ENCODE results near the gene CHST7.

Gene CHST7

DNA sequence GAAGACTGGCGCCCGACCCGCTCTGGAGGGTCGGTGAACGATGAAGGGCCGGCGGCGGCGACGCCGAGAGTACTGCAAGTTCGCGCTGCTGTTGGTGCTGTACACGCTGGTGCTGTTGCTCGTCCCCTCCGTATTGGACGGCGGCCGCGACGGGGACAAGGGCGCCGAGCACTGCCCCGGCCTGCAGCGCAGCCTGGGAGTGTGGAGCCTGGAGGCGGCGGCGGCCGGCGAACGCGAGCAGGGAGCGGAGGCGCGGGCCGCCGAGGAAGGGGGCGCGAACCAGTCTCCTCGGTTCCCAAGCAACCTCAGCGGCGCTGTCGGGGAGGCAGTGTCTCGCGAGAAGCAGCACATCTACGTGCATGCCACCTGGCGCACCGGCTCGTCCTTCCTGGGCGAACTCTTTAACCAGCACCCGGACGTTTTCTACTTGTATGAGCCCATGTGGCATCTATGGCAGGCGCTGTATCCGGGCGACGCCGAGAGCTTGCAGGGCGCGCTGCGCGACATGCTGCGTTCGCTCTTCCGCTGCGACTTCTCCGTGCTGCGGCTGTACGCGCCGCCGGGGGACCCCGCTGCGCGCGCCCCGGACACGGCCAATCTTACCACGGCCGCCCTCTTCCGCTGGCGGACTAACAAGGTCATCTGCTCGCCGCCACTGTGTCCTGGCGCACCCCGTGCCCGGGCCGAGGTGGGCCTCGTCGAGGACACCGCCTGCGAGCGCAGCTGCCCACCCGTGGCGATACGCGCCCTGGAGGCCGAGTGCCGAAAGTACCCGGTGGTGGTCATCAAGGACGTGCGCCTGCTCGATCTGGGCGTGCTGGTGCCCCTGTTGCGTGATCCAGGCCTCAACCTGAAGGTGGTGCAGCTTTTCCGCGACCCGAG lies 568 bp downstream of the CHST7 start:
- no peak for DNase-seq

DNA sequence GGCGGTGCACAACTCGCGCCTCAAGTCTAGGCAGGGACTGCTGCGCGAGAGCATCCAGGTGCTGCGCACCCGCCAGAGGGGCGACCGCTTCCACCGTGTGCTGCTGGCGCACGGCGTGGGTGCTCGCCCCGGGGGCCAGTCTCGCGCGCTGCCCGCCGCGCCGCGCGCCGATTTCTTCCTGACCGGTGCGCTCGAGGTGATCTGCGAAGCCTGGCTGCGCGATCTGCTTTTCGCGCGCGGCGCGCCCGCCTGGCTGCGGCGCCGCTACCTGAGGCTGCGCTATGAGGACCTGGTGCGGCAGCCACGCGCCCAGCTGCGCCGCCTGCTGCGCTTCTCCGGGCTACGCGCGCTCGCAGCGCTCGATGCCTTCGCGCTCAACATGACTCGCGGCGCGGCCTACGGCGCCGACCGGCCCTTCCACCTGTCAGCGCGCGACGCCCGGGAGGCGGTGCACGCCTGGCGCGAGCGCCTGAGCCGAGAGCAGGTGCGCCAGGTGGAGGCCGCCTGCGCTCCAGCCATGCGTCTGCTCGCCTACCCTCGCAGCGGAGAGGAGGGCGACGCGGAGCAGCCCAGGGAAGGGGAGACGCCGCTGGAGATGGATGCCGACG lies 1.3 kb downstream of the CHST7 start:
- DNase-seq, result no peak

DNA sequence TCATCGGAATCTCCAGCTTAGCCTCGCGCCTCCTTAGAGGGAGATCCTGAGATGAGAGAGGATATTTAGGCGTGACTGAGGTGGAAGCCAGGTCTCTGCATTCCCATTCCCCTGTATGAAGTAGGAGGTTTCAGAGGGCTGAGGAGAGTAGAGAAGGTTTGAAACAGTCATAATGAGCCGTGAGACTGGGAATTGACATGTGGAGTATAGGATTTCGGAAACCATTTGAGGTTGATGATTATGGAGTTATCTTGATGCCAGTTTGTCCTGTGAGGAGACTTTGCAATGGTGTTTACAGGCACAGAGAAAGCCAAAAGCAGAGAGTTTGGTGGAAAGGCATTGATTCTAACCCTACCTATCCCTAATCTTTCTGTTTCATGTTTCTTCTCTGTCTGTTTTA lies 2.0 kb downstream of the CHST7 start:
- DNase-seq, result no peak

GRCh38 chrX:46575991-46576392 lies 2.4 kb downstream of the CHST7 start:
- DNase-seq, result no peak

DNA sequence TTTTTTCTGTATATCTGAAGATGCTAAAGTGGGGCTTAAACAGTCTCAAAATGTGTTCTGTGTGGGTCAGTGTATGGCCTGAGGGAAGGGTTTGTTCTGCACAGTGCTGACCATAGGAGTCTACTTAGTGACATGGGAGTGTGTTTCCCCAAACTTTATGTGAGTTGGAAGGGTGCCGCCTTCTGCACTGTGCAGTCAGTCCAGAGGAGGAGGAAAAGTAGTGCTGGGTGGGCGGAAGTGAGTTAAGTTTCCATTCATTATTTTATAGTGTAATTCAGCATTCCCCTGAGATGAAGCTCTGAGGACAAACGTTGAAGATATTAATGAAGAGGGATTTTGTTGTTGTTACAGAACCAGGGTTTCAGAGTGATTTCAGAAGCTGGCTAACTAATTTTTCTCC lies 2.9 kb downstream of the CHST7 start:
- no peak for DNase-seq

DNA sequence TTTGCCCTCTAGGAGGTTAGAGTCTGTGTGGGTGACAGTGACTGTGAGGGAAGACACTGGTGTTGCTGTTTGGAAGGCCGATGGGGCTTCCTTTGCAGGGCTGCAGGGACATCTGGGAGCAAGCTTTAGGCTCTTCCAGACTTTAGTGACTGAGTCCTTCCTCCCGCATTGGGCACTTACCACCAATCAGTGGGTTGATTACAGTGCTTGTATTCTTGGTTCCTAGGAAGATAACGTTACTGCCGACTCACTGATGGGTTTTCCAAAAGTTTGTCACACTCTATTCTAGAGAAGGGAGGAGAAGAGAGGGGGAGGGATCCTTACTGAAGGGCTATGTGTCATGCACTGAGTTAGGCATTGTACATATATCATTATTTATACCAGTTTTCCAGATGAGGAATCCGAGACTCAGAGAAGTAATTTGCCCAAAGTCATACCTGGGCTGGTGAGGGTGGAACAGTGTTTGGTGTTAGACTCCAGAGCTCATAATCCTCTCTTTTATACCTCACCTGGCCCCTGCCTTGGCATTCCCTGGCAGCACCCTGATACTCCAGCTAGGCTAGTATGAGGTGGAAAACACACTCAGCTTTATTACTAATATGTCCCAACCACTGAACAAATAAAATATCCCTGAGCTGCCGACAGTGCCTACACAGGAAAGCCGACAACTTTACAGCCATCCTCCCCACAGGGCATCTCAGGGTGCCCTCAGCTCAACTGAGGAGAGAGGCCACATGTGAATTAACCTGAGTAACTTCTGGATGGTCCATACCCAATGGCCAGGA lies 3.8 kb downstream of the CHST7 start:
- no peak for DNase-seq

GRCh38 chrX:46579250-46579649 lies 5.7 kb downstream of the CHST7 start:
- no peak for DNase-seq

- no peak for DNase-seq
These were observed 7.0 kb downstream of the CHST7 start for GRCh38 chrX:46580613-46581012.

- no peak for DNase-seq
These were observed 8.8 kb downstream of the CHST7 start for GRCh38 chrX:46582325-46582724.

- DNase-seq, result no peak
These were observed 9.4 kb downstream of the CHST7 start for GRCh38 chrX:46582966-46583365.

DNA sequence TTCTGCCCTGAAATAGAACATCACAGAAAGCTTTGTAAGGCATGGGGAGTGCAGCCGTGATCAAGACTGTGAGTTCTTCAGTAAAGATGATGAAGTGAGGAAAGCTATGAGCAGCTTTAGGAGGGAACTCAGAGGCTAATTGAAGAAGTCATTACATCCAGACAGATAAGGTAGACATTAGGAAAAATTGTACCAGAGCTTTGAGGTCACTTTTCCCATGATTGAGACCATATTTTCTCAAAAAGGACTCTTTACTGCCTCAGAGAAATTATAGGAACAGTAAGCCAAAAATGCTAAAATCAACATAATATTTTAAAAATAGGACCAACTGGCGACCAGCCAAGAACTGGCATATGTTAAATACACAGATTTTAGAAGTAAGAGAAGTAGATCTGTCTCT lies 11.2 kb downstream of the CHST7 start:
- no peak for DNase-seq

GRCh38 chrX:46587158-46587557 lies 13.6 kb downstream of the CHST7 start:
- no peak for DNase-seq

GRCh38 chrX:46587753-46588171 lies 14.2 kb downstream of the CHST7 start:
- no peak for DNase-seq

- no peak for DNase-seq
These were observed 14.7 kb downstream of the CHST7 start for GRCh38 chrX:46588263-46588662.

DNA sequence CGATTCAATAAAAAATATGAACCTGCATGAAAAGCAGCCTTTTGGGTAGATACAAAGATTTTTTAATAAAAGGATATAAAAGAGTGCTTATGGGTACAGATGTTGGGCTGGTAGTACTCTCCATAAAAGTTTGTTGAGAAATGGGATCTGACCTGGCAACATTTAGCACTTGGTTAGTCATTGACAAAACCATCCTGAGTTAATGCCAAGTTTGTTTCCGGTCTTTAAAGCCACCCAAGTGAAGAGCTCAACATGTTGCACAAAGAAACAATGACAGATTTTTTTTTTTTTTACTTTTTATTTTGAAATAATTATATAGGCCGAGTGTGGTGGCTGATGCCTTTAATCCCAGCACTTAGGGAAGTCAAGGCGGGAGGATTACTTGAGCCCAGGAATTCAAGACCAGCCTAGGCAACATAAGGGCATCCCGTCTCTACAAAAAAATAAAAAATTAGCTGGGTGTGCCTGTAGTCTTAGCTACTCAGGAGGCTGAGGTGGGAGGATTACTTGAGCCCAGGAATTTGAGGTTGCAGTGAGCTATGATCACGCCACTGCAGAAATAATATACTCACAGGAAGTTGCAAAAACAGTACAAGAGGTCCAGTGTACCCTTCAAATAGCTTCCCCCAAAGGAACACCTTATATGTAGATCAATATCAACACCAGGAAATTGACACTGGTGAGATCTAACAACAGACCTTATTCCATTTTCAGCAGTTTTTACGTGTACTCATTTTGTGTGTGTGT lies 16.6 kb downstream of the CHST7 start:
- DNase-seq, result no peak

- DNase-seq, result no peak
These were observed 21.5 kb downstream of the CHST7 start for GRCh38 chrX:46595084-46595483.

- no peak for DNase-seq
These were observed 23.6 kb downstream of the CHST7 start for GRCh38 chrX:46597208-46597607.

- no peak for DNase-seq
These were observed 24.2 kb downstream of the CHST7 start for GRCh38 chrX:46597771-46598170.

- DNase-seq, result no peak
These were observed 25.5 kb downstream of the CHST7 start for GRCh38 chrX:46599051-46599560.

GRCh38 chrX:46601283-46601682 lies 27.7 kb downstream of the CHST7 start:
- DNase-seq, result no peak

GRCh38 chrX:46602468-46603102 lies 29.0 kb downstream of the CHST7 start:
- DNase-seq, result no peak

- no peak for DNase-seq
These were observed 34.4 kb downstream of the CHST7 start for GRCh38 chrX:46607916-46608315.
